ENCODE results near the gene CMIP.

- TF ChIP-seq, protein P1, sequence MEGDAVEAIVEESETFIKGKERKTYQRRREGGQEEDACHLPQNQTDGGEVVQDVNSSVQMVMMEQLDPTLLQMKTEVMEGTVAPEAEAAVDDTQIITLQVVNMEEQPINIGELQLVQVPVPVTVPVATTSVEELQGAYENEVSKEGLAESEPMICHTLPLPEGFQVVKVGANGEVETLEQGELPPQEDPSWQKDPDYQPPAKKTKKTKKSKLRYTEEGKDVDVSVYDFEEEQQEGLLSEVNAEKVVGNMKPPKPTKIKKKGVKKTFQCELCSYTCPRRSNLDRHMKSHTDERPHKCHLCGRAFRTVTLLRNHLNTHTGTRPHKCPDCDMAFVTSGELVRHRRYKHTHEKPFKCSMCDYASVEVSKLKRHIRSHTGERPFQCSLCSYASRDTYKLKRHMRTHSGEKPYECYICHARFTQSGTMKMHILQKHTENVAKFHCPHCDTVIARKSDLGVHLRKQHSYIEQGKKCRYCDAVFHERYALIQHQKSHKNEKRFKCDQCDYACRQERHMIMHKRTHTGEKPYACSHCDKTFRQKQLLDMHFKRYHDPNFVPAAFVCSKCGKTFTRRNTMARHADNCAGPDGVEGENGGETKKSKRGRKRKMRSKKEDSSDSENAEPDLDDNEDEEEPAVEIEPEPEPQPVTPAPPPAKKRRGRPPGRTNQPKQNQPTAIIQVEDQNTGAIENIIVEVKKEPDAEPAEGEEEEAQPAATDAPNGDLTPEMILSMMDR (IDR thresholded peaks at IDR 0.05): no peak
- TF ChIP-seq RAD21 (IDR thresholded peaks at IDR 0.05; ENCODE audit: low read length) (no peak), FOSL2 (IDR thresholded peaks at IDR 0.05; ENCODE audit: borderline replicate concordance, low read depth) (no peak), SIN3A (IDR thresholded peaks at IDR 0.05; ENCODE audit: borderline replicate concordance, low read depth, low read length) (no peak), EP300 (IDR thresholded peaks at IDR 0.05; ENCODE audit: borderline replicate concordance in 1 of 2, low read depth in 1 of 2, low read length in 1 of 2) (no peak), ZBTB33 (IDR thresholded peaks at IDR 0.05; ENCODE audit: borderline replicate concordance, low read depth) (no peak), YY1 (IDR thresholded peaks at IDR 0.05; ENCODE audit: low read depth) (no peak), CHD2 (IDR thresholded peaks at IDR 0.05; ENCODE audit: low read length, partially characterized antibody) (no peak), TCF12 (IDR thresholded peaks at IDR 0.05) (no peak), POLR2AphosphoS5 (IDR thresholded peaks at IDR 0.05; ENCODE audit: low read depth, low read length) (no peak), MAX (IDR thresholded peaks at IDR 0.05; ENCODE audit: low read depth) (no peak), FOXJ3 (CRISPR knock-in tag; IDR thresholded peaks at IDR 0.05) (no peak)
Observed at GRCh38 chr16:81697616-81698309, 253.2 kb downstream of the CMIP start.

All from SK-N-SH (cell line).